K562 (cell line): ENCODE results near the gene CTAGE1. TPM values are rescaled to one million over a fixed set of nuclear protein-coding genes. Genes with fewer than 3 reads are reported as not detected.
A peak's percentile ranks its signal among the peaks of the same experiment; 100 is the strongest.

Source experiments
- CSDE1 ChIP-seq, 2 experiments: fragments of 450-650 bp; IDR thresholded peaks; 2 replicates each; pipeline ENCODE4 v1.6.1; 2016; ENCODE audit warnings: mild to moderate bottlenecking in 1 of 2
- E2F4 ChIP-seq: sonication (generic); formaldehyde crosslinking; IDR thresholded peaks from 2 replicates; pipeline ENCODE4 v1.8.0; 2022; ENCODE audit warnings: mild to moderate bottlenecking, low read depth, missing genetic modification reagents
- HNRNPH1 ChIP-seq: fragments of 200-400 bp; formaldehyde crosslinking; optimal IDR thresholded peaks from 2 replicates; pipeline ENCODE3; 2017; ENCODE audit warnings: low read depth, mild to moderate bottlenecking, low read length, moderate library complexity
- ILF3 ChIP-seq: fragments of 450-650 bp; IDR thresholded peaks from 2 replicates; pipeline ENCODE4 v1.6.1; 2018; ENCODE audit warnings: antibody characterized with exemption, mild to moderate bottlenecking, moderate library complexity, borderline replicate concordance
- MAFG ChIP-seq: fragments of 450-650 bp; conservative IDR thresholded peaks from 2 replicates; pipeline ENCODE4 v1.6.1; 2016; ENCODE audit warnings: missing genetic modification characterization, missing compliant biosample characterization
- MCM3 ChIP-seq: fragments of 450-650 bp; IDR thresholded peaks from 2 replicates; pipeline ENCODE4 v1.6.1; 2016
- MCM5 ChIP-seq: fragments of 450-650 bp; IDR thresholded peaks from 2 replicates; pipeline ENCODE4 v1.6.1; 2016; ENCODE audit warnings: low read depth
- NR2C2 ChIP-seq, 2 experiments: fragments of 200-800 bp in 1 of 2; sonication (Bioruptor generic) in 1 of 2; sonication (generic) in 1 of 2; formaldehyde crosslinking in 1 of 2; IDR thresholded peaks; 2 replicates each; pipeline versions ENCODE4 v1.6.1 to v1.8.0; 2016 to 2022; ENCODE audit warnings: mild to moderate bottlenecking in 1 of 2, missing compliant biosample characterization in 1 of 2, missing genetic modification characterization in 1 of 2, missing genetic modification reagents in 1 of 2
- PHB ChIP-seq: fragments of 250-450 bp; sonication (Bioruptor Pico); IDR thresholded peaks from 2 replicates; pipeline ENCODE4 v1.5.0; 2021
- PHF21A ChIP-seq: fragments of 450-650 bp; IDR thresholded peaks from 2 replicates; pipeline ENCODE4 v1.6.1; 2017; ENCODE audit warnings: low read depth, borderline replicate concordance
- PHF8 ChIP-seq: fragments of 200-600 bp; sonication (generic); IDR thresholded peaks from 2 replicates; pipeline ENCODE4 v1.6.1; 2012; ENCODE audit warnings: mixed run types, mild to moderate bottlenecking, inconsistent platforms, low read length, moderate library complexity, borderline replicate concordance
- PREB ChIP-seq: sonication (generic); formaldehyde crosslinking; IDR thresholded peaks from 2 replicates; pipeline ENCODE4 v1.8.1; 2023; ENCODE audit warnings: mild to moderate bottlenecking, missing genetic modification reagents
- PURB ChIP-seq: sonication (generic); formaldehyde crosslinking; IDR thresholded peaks from 2 replicates; pipeline ENCODE4 v1.9.0; 2021; ENCODE audit warnings: low read depth, mild to moderate bottlenecking, missing genetic modification reagents
- TCF15 ChIP-seq: fragments of 250-450 bp; sonication (Bioruptor Pico); IDR thresholded peaks from 2 replicates; pipeline ENCODE4 v1.8.0; 2022; ENCODE audit warnings: moderate library complexity, mild to moderate bottlenecking, inconsistent platforms
- TEAD1 ChIP-seq, 2 experiments: fragments of 450-650 bp in 1 of 2; sonication (generic) in 1 of 2; formaldehyde crosslinking; IDR thresholded peaks; 2 replicates each; pipeline versions ENCODE4 v1.4.0 to v1.8.0; 2020 to 2022; ENCODE audit warnings: mild to moderate bottlenecking in 2 of 2, missing genetic modification reagents in 1 of 2
- TRIM25 ChIP-seq: fragments of 450-650 bp; IDR thresholded peaks from 2 replicates; pipeline ENCODE4 v1.7.0; 2016; ENCODE audit warnings: borderline replicate concordance
- ZBTB2 ChIP-seq: fragments of 450-650 bp; IDR thresholded peaks from 2 replicates; pipeline ENCODE4 v1.6.1; 2016; ENCODE audit warnings: antibody characterized with exemption
- ZFP30 ChIP-seq: fragments of 250-450 bp; sonication (Bioruptor Pico); IDR thresholded peaks from 2 replicates; pipeline ENCODE4 v1.8.0; 2022; ENCODE audit warnings: moderate library complexity, mild to moderate bottlenecking, inconsistent platforms, borderline replicate concordance
- ZNF23 ChIP-seq: fragments of 250-450 bp; sonication (Bioruptor Pico); IDR thresholded peaks from 2 replicates; pipeline ENCODE4 v1.4.0; 2020; ENCODE audit warnings: mild to moderate bottlenecking
- ZNF398 ChIP-seq: fragments of 250-450 bp; sonication (Bioruptor Pico); IDR thresholded peaks from 2 replicates; pipeline ENCODE4 v1.8.0; 2021; ENCODE audit warnings: moderate library complexity, mild to moderate bottlenecking, inconsistent platforms
- ZZZ3 ChIP-seq: fragments of 450-650 bp; IDR thresholded peaks from 2 replicates; pipeline ENCODE4 v1.6.1; 2016; ENCODE audit warnings: antibody characterized with exemption, mild to moderate bottlenecking, moderate library complexity
- polyA plus RNA-seq, 8 experiments: library from polyadenylated mRNA; depleted of rRNA in 4 of 8; stranded (reverse) in 5 of 8; unstranded in 3 of 8; fragments of >200 nt; fragmentation: Nextera tagmentation in 2 of 8; fragmentation: Illumina TruSeq in 1 of 8; extraction: Ambion mirVana in 2 of 8; extraction: Trizol in 1 of 8; gene quantifications; 2 replicates each; pipeline versions ENCODE4 v1.2.1 to v1.2.3, GENCODE V29; 2011 to 2014; ENCODE audit warnings: inconsistent platforms in 1 of 8, missing spikeins in 1 of 8
- total RNA-seq, 7 experiments: library from RNA; depleted of rRNA in 6 of 7; stranded (reverse); fragments of >200 nt in 6 of 7; fragmentation: Illumina TruSeq in 2 of 7; extraction: Trizol in 2 of 7; gene quantifications; 2 replicates each; pipeline versions ENCODE4 v1.2.1 to v1.2.3, GENCODE V29; 2011 to 2021; ENCODE audit warnings: low replicate concordance in 1 of 7

Gene CTAGE1
- total and polyA plus RNA-seq, 9 of the 15 experiments (the other 6 are each of a cell fraction or from before 2014, with no cell fraction given): not detected

- TF ChIP-seq ILF3: no peak
- no peak for TF ChIP-seq PURB (CRISPR knock-in tag)
- TF ChIP-seq HNRNPH1: no peak
- no peak for TF ChIP-seq MCM5
- no peak for TF ChIP-seq MCM3
- no peak for TF ChIP-seq TEAD1 (CRISPR knock-in tag; IDR thresholded peaks at IDR 0.05)
- no peak for TF ChIP-seq NR2C2 (CRISPR knock-in tag; IDR thresholded peaks at IDR 0.05)
- peak; percentile 67 for TF ChIP-seq NR2C2 (tag; IDR thresholded peaks at IDR 0.05)
- TF ChIP-seq TRIM25: no peak
- no peak for TF ChIP-seq ZNF398
- TF ChIP-seq ZBTB2: no peak
- TF ChIP-seq PHF21A: no peak
- no peak for TF ChIP-seq ZNF23 (CRISPR knock-in tag)
- TF ChIP-seq CSDE1 (IDR thresholded peaks at IDR 0.05): no peak
- no peak for TF ChIP-seq PHF8
- no peak for TF ChIP-seq ZZZ3
- no peak for TF ChIP-seq ZFP30 (CRISPR knock-in tag)
- no peak for TF ChIP-seq E2F4 (CRISPR knock-in tag)
- no peak for TF ChIP-seq PHB (CRISPR knock-in tag)
- TF ChIP-seq TCF15 (CRISPR knock-in tag): no peak
- TF ChIP-seq MAFG (tag): no peak
- TF ChIP-seq PREB (CRISPR knock-in tag): no peak
Observed at GRCh38 chr18:22432657-22433137, 15.0 kb upstream of the CTAGE1 start (continued).
